A172 (cell line): Measurements from ENCODE around the gene TBC1D3B. TPM values are rescaled to one million over a fixed set of nuclear protein-coding genes. Genes with fewer than 3 reads are reported as not detected.
"Not testable (repeated sequence)": the region's sequence is repeated elsewhere in the genome, so short reads cannot be mapped to it uniquely, and the experiment has no call there.

Experiments used
- DNase-seq: peaks from one replicate; pipeline ENCODE4 v3.0.0-alpha.2; 2015; ENCODE audit warnings: low spot score
- total RNA-seq: library from RNA; depleted of rRNA; stranded (reverse); fragments of >200 nt; shearing (Covaris generic); gene quantifications from 2 replicates; pipeline ENCODE4 v1.2.3, GENCODE V29; 2014; rRNA removed

Gene TBC1D3B
- total RNA-seq, result 1.9 and 3.7 TPM in 2 replicates

- DNase-seq, result not testable (repeated sequence)
These were observed at the start of gene TBC1D3B for GRCh38 chr17:36176536-36176935. Gene TBC1D3B (minus strand): TSS chr17:36176636. CDS start chr17:36175050, 1,586 bp downstream.

GRCh38 chr17:36222967-36223366 lies 46.5 kb upstream of the TBC1D3B start:
- not testable (repeated sequence) for DNase-seq

- DNase-seq, result not testable (repeated sequence)
These were observed 45.2 kb upstream of the TBC1D3B start for GRCh38 chr17:36221581-36222100.

GRCh38 chr17:36220737-36221580 lies 44.5 kb upstream of the TBC1D3B start:
- DNase-seq, result not testable (repeated sequence)

- not testable (repeated sequence) for DNase-seq
These were observed 43.1 kb upstream of the TBC1D3B start for GRCh38 chr17:36219556-36219955.

GRCh38 chr17:36215406-36216308 lies 39.2 kb upstream of the TBC1D3B start:
- not testable (repeated sequence) for DNase-seq

- DNase-seq, result no peak
These were observed 38.5 kb upstream of the TBC1D3B start for GRCh38 chr17:36214918-36215317.

- no peak for DNase-seq
These were observed 37.3 kb upstream of the TBC1D3B start for GRCh38 chr17:36213695-36214094.

GRCh38 chr17:36212966-36213365 lies 36.5 kb upstream of the TBC1D3B start:
- no peak for DNase-seq

GRCh38 chr17:36212272-36212605 lies 35.8 kb upstream of the TBC1D3B start:
- DNase-seq, result no peak

- not testable (repeated sequence) for DNase-seq
These were observed 35.2 kb upstream of the TBC1D3B start for GRCh38 chr17:36211484-36212271.

GRCh38 chr17:36210439-36211211 lies 34.2 kb upstream of the TBC1D3B start, which contains the start of gene CCL4L2:
Gene CCL4L2 (plus strand): TSS chr17:36211063.
- not testable (repeated sequence) for DNase-seq

- DNase-seq, result no peak
These were observed 33.1 kb upstream of the TBC1D3B start for GRCh38 chr17:36209575-36209974.

- DNase-seq, result not testable (repeated sequence)
These were observed 30.9 kb upstream of the TBC1D3B start for GRCh38 chr17:36207383-36207782.

- DNase-seq, result not testable (repeated sequence)
These were observed 30.0 kb upstream of the TBC1D3B start for GRCh38 chr17:36206486-36206821.

- DNase-seq, result no peak
These were observed 29.4 kb upstream of the TBC1D3B start for GRCh38 chr17:36205637-36206485.

- no peak for DNase-seq
These were observed 28.5 kb upstream of the TBC1D3B start for GRCh38 chr17:36204724-36205500.

GRCh38 chr17:36203335-36203734 lies 26.9 kb upstream of the TBC1D3B start:
- DNase-seq, result no peak

- not testable (repeated sequence) for DNase-seq
These were observed 25.1 kb upstream of the TBC1D3B start for GRCh38 chr17:36201506-36201905.
